ENCODE data around the gene LRCH3. TPM values are rescaled to one million over a fixed set of nuclear protein-coding genes. Genes with fewer than 3 reads are reported as not detected.

LRCH3 gene
- total RNA-seq, 4 donors from 2014 or later: 22.5 to 34.3 (median 27.7) TPM

DNA sequence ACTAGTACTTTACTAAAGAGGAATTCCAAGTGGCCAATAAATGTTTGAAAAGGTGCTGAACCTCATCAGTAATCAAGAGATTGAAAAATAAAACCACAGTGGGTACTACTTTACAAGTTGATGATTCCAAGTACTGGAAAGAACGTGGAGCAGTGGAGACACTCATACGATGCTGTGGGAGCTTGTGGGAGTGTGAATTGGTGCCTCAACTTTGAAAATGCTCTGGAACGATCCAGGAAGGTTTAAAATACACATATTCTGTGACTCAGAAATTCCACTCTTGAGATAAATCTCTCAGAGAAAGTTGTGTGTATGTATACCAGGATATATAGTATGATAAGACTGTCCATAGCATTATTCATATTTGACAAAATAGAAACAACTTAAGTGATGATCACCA lies 9.3 kb downstream of the LRCH3 start:
- no peak for DNase-seq (ENCODE audit: low spot score in 2 of 2)
- intact Hi-C loops (cut with DNase I; ENCODE audit: low total_unique reads): no loop called here
- H3K4me3 ChIP-seq (ENCODE audit: low read depth, poor library complexity, severe bottlenecking): no peak overlapping the region
- no peak for TF ChIP-seq POLR2A (IDR thresholded peaks at IDR 0.05)
- TF ChIP-seq, protein P1, sequence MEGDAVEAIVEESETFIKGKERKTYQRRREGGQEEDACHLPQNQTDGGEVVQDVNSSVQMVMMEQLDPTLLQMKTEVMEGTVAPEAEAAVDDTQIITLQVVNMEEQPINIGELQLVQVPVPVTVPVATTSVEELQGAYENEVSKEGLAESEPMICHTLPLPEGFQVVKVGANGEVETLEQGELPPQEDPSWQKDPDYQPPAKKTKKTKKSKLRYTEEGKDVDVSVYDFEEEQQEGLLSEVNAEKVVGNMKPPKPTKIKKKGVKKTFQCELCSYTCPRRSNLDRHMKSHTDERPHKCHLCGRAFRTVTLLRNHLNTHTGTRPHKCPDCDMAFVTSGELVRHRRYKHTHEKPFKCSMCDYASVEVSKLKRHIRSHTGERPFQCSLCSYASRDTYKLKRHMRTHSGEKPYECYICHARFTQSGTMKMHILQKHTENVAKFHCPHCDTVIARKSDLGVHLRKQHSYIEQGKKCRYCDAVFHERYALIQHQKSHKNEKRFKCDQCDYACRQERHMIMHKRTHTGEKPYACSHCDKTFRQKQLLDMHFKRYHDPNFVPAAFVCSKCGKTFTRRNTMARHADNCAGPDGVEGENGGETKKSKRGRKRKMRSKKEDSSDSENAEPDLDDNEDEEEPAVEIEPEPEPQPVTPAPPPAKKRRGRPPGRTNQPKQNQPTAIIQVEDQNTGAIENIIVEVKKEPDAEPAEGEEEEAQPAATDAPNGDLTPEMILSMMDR (IDR thresholded peaks at IDR 0.05): no peak
- 88% methylated on average over 3 of the region's 3 CpGs for WGBS, 2 donors

DNA sequence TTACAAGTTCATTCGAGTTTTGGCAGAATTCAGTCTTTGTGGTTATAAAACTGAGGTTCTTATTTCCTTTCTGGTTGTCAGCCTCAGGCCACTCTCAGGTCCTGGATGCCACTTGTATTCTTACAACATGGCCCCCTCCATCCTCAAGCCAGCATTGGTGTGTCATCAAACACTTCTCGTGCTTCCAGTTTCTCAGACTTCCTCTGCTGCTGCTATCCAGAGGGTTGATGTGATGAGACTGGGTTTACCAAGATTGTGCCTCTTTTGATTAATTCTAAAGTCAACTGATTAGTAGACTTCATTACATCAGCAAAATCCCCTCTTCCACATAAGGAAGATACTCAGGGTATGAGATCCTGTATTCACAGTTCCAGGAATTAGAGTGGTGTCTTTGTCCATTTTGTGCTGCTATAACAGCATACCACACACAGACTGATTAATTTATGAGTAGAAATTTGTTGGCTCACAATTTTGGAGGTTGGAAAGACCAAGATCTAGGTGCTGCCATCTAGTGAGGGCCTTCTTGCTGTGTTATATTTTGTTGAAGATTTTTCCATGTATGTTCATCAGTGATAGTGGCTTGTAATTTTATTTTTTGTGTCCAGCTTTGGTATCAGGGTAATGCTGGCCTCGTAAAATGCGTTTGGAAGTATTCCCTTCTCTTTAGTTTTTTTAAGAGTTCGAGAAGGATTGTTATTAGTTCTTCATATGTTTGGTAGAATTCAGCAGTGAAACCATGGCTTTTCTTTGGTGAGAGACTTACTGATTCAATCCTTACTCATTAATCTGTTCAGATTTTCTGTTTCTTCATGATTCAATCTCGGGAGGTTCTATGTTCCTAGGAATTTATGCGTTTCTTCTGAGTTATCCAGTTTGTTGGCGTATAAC lies 11.1 kb downstream of the LRCH3 start:
- TF ChIP-seq, protein P1 (IDR thresholded peaks at IDR 0.05): no peak
- TF ChIP-seq POLR2A (IDR thresholded peaks at IDR 0.05): no peak
- WGBS, 2 donors: 64% methylated on average over 8 of the region's 8 CpGs
- H3K4me3 ChIP-seq (ENCODE audit: low read depth, poor library complexity, severe bottlenecking): no peak overlapping the region
- DNase-seq (ENCODE audit: low spot score in 2 of 2): no peak
- intact Hi-C loops (cut with DNase I; ENCODE audit: low total_unique reads): no loop called here

DNA sequence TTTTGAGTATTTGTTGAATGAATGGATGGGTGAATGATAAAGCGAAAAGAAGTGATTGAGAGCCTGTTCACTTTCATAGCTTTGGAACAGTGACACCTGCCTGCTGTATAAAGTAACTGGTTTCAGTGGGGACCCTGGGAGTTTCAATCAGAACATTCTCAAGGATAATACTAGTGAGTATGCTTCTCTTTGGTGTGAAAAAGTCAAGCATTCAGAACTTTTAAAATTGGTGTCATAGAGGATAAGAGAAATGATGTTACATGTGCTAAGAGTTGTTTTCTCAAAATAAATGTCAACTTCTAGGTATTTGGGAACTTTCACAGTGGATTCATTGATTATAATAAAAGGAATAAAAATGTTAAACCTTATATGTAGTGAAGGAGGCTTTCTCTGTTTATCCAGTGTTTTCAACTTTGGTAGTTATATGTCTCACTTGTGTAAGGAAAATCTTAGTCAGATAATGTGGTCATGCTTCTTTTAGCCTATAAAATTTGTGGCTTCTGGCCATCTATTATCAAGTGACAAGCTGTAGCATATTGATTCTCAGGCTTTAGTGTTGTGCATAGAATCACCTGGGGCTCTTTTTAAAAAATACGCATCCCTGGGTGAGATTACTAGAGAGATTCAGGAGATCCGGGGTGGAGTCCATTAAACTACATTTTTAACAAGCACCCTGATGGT lies 11.9 kb downstream of the LRCH3 start:
- H3K4me3 ChIP-seq (ENCODE audit: low read depth, poor library complexity, severe bottlenecking): no peak overlapping the region
- 81 to 83% methylated on average over 3 of the region's 3 CpGs for WGBS, 2 donors
- TF ChIP-seq POLR2A (IDR thresholded peaks at IDR 0.05): no peak
- TF ChIP-seq, protein P1 (IDR thresholded peaks at IDR 0.05): no peak
- intact Hi-C loops (cut with DNase I; ENCODE audit: low total_unique reads): no loop called here
- no peak for DNase-seq (ENCODE audit: low spot score in 2 of 2)

DNA sequence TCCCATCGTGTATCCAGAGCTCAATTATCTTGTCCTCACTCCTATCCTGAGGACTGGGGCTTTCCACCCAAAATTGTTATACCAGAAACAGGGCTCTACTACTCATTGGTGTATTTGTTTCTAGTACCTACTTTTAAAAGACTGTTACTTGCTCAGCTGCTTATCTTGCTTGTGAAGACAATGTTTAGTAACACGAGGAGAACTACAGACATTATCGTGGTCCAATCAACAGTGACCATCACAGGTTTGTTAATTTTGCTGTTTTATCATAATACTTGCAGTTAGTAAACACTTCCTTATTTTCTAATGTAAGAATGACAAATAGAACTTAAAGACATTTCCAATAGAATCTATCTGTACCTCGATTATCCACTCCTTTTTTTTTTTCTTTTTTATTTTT lies 13.5 kb downstream of the LRCH3 start:
- no peak overlapping the region for H3K4me3 ChIP-seq (ENCODE audit: low read depth, poor library complexity, severe bottlenecking)
- no peak for DNase-seq (ENCODE audit: low spot score in 2 of 2)
- 88 to 89% methylated on average over 4 of the region's 4 CpGs for WGBS, 2 donors
- intact Hi-C loops (cut with DNase I; ENCODE audit: low total_unique reads): no loop called here
- TF ChIP-seq, protein P1 (IDR thresholded peaks at IDR 0.05): no peak
- no peak for TF ChIP-seq POLR2A (IDR thresholded peaks at IDR 0.05)

DNA sequence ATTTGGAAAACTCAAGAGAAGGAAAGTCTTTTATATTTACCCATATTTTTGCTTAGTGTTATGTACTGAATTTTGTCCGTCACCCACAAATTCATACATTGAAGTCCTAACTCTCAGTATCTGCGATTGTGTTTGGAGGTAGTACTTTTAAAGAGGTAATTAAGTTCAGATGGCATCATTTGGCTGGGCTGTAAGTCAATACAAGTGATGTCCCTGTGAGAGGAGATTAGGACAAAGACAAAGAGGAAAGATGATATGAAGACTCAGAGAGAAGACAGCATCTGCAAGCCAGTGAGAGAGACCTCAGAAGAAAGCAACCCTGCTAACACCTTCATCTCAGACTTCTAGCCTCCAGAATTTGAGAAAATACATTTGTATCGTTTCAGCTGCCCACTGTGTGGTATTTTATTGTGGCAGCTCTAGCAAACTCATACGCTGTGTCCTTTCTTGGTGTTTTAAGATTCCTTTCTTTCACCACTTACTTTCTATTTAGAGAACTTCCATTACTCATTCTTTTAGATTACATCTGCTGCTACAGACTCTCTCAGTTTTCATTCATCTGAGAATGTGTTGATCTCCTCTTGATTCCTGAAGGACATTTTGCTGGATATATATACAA lies 17.0 kb downstream of the LRCH3 start:
- WGBS, 2 donors: 71 to 76% methylated on average over 4 of the region's 4 CpGs
- H3K4me3 ChIP-seq (ENCODE audit: low read depth, poor library complexity, severe bottlenecking): no peak overlapping the region
- DNase-seq (ENCODE audit: low spot score in 2 of 2): no peak
- intact Hi-C loops (cut with DNase I; ENCODE audit: low total_unique reads): no loop called here
- no peak for TF ChIP-seq POLR2A (IDR thresholded peaks at IDR 0.05)
- TF ChIP-seq, protein P1 (IDR thresholded peaks at IDR 0.05): no peak
